GM23338 (cell line): ENCODE data around the gene GGT7. TPM values are rescaled to one million over a fixed set of nuclear protein-coding genes. Genes with fewer than 3 reads are reported as not detected.
"Not testable (repeated sequence)": the region's sequence is repeated elsewhere in the genome, so short reads cannot be mapped to it uniquely, and the experiment has no call there.

Experiments used
- ATAC-seq: fragments of 200-7000 bp; cut with Tn5 transposase; 3 replicates; pipeline ENCODE4 v1.9.1; 2020
- DNase-seq: peaks from one replicate; pipeline ENCODE4 v3.0.0-alpha.2; 2015; ENCODE audit warnings: low spot score
- H2AFZ ChIP-seq: fragments of 200-600 bp; sonication (generic); 2 replicates; pipeline ENCODE4 v1.8.0; 2016; ENCODE audit warnings: antibody characterized with exemption, mild to moderate bottlenecking, moderate library complexity
- H3F3A ChIP-seq: fragments of 200-600 bp; sonication (generic); replicated peaks from 2 replicates; pipeline ENCODE4 v1.8.0; 2017; ENCODE audit warnings: antibody characterized with exemption, mixed run types, low read depth
- H3K27ac ChIP-seq: fragments of 200-600 bp; sonication (generic); 2 replicates; pipeline ENCODE4 v1.6.1; 2016; ENCODE audit warnings: low read depth
- H3K27me3 ChIP-seq: fragments of 200-600 bp; sonication (generic); 2 replicates; pipeline ENCODE4 v1.8.0; 2016; ENCODE audit warnings: mild to moderate bottlenecking, mixed run types, moderate library complexity; ENCODE audit not compliant: insufficient read depth
- H3K36me3 ChIP-seq: fragments of 200-600 bp; sonication (generic); 2 replicates; pipeline ENCODE4 v1.8.0; 2016; ENCODE audit warnings: mild to moderate bottlenecking; ENCODE audit not compliant: insufficient read depth
- H3K4me1 ChIP-seq: fragments of 200-600 bp; sonication (generic); 2 replicates; pipeline ENCODE4 v1.8.0; 2016; ENCODE audit warnings: mild to moderate bottlenecking, moderate library complexity; ENCODE audit not compliant: insufficient read depth
- H3K4me2 ChIP-seq: fragments of 200-600 bp; sonication (generic); 2 replicates; pipeline ENCODE4 v1.7.1; 2017; ENCODE audit warnings: mixed run types
- H3K4me3 ChIP-seq: fragments of 200-600 bp; sonication (generic); 2 replicates; pipeline ENCODE4 v1.6.1; 2016; ENCODE audit warnings: mixed run types
- H3K79me2 ChIP-seq: fragments of 200-600 bp; sonication (generic); replicated peaks from 2 replicates; pipeline ENCODE4 v1.8.0; 2017; ENCODE audit warnings: mild to moderate bottlenecking; ENCODE audit not compliant: insufficient read depth
- H3K9me2 ChIP-seq: fragments of 200-600 bp; sonication (generic); 2 replicates; pipeline ENCODE4 v1.8.0; 2017; ENCODE audit not compliant: insufficient read depth
- H4K20me1 ChIP-seq: fragments of 200-600 bp; sonication (generic); replicated peaks from 2 replicates; pipeline ENCODE4 v1.8.0; 2017; ENCODE audit warnings: mild to moderate bottlenecking; ENCODE audit not compliant: insufficient read depth
- H3K27ac Mint-ChIP-seq: 2 replicates; pipeline ENCODE4 v1.8.0; 2020; ENCODE audit warnings: inconsistent platforms, mild to moderate bottlenecking, moderate library complexity, mixed read lengths
- H3K27me3 Mint-ChIP-seq: 3 replicates; pipeline ENCODE4 v1.8.0; 2022; ENCODE audit warnings: low read depth, mild to moderate bottlenecking, moderate library complexity, mixed read lengths, inconsistent platforms; ENCODE audit not compliant: insufficient read depth, poor library complexity
- H3K36me3 Mint-ChIP-seq: 3 replicates; pipeline ENCODE4 v1.8.0; 2021; ENCODE audit warnings: low read depth, mild to moderate bottlenecking, inconsistent platforms, moderate library complexity, mixed read lengths
- H3K4me1 Mint-ChIP-seq: 3 replicates; pipeline ENCODE4 v1.8.0; 2020; ENCODE audit warnings: mild to moderate bottlenecking, inconsistent platforms, mixed read lengths
- H3K4me3 Mint-ChIP-seq: 3 replicates; pipeline ENCODE4 v1.8.0; 2021; ENCODE audit warnings: moderate library complexity, mild to moderate bottlenecking, inconsistent platforms, mixed read lengths
- H3K9me3 Mint-ChIP-seq: 3 replicates; pipeline ENCODE4 v1.8.0; 2020; ENCODE audit warnings: moderate library complexity, mild to moderate bottlenecking, inconsistent platforms, mixed read lengths
- CTCF ChIP-seq, 2 experiments: fragments of 200-600 bp in 1 of 2; sonication (generic) in 1 of 2; conservative IDR thresholded peaks; 2 replicates each; pipeline versions ENCODE4 v1.5.1 to v1.6.1; 2016 to 2017; ENCODE audit warnings: antibody characterized with exemption in 2 of 2, low read depth in 2 of 2, mild to moderate bottlenecking in 2 of 2, moderate library complexity in 1 of 2
- EZH2 ChIP-seq: fragments of 200-600 bp; sonication (generic); IDR thresholded peaks from one replicate; pipeline ENCODE4 v1.8.0; 2017; ENCODE audit warnings: antibody characterized with exemption, mild to moderate bottlenecking, low read depth; ENCODE audit not compliant: unreplicated experiment
- EZH2phosphoT487 ChIP-seq: fragments of 200-600 bp; sonication (generic); IDR thresholded peaks from one replicate; pipeline ENCODE4 v1.8.1; 2018; ENCODE audit warnings: antibody characterized with exemption; ENCODE audit not compliant: unreplicated experiment
- JUNB ChIP-seq: IDR thresholded peaks from one replicate; pipeline ENCODE4 v1.6.1; 2016; ENCODE audit warnings: antibody characterized with exemption; ENCODE audit not compliant: unreplicated experiment
- NANOG ChIP-seq: IDR thresholded peaks from 2 replicates; pipeline ENCODE4 v1.6.1; 2016; ENCODE audit warnings: antibody characterized with exemption, borderline replicate concordance
- POLR2AphosphoS5 ChIP-seq: IDR thresholded peaks from 2 replicates; pipeline ENCODE4 v1.6.1; 2016; ENCODE audit warnings: antibody characterized with exemption, low read depth
- STAT1 ChIP-seq: IDR thresholded peaks from one replicate; pipeline ENCODE4 v1.6.1; 2016; ENCODE audit warnings: antibody characterized with exemption; ENCODE audit not compliant: unreplicated experiment
- ZNF114 ChIP-seq: fragments of 250-450 bp; sonication (Bioruptor Pico); IDR thresholded peaks from 2 replicates; pipeline ENCODE4 v1.5.0; 2020; ENCODE audit warnings: mild to moderate bottlenecking, moderate library complexity
- ZNF331 ChIP-seq: fragments of 250-450 bp; sonication (Bioruptor Pico); IDR thresholded peaks from 2 replicates; pipeline ENCODE4 v1.5.0; 2020; ENCODE audit warnings: low read depth, mild to moderate bottlenecking, moderate library complexity
- polyA plus RNA-seq: library from polyadenylated mRNA; unstranded; fragments of >200 nt; fragmentation: Nextera tagmentation; extraction: Ambion mirVana; gene quantifications from 2 replicates; pipeline ENCODE4 v1.2.1, GENCODE V29; 2016
- total RNA-seq: library from RNA; depleted of rRNA; stranded (reverse); fragments of >200 nt; shearing (Covaris generic); gene quantifications from 2 replicates; pipeline ENCODE4 v1.2.3, GENCODE V29; 2014
- TF ChIP-seq, protein P1 (sequence below): fragments of 250-450 bp; sonication (Bioruptor Pico); IDR thresholded peaks from 2 replicates; pipeline ENCODE4 v1.5.0; 2020; ENCODE audit warnings: mild to moderate bottlenecking, moderate library complexity
- TF ChIP-seq, protein P2 (sequence below): IDR thresholded peaks from one replicate; pipeline ENCODE4 v1.6.1; 2018; ENCODE audit warnings: antibody characterized with exemption; ENCODE audit not compliant: unreplicated experiment

GGT7 gene
- total and polyA plus RNA-seq, 2 experiments from 2014 or later = 23.6 to 24.6 TPM

DNA sequence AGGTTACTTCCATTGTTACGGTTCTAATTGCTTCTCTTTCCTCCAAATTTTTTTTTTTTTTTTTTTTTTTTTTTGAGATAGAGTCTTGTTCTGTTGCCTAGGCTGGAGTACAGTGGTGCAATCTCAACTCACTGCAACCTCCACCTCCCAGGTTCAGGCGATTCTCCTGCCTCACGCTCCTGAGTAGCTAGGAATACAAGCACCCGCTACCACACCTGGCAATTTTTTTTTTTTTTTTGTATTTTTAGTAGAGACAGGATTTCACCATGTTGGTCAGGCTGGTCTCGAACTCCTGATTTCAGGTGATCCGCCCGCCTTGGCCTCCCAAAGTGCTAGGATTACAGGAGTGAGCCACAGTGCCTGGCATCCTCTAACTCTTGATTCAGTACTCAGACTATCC lies 8.3 kb upstream of the GGT7 start:
- H4K20me1 ChIP-seq, H3K4me1 Mint-ChIP-seq, H3K36me3 Mint-ChIP-seq, H3K4me3 ChIP-seq, H3K36me3 ChIP-seq, H3K27ac Mint-ChIP-seq, H3K27ac ChIP-seq, ATAC-seq, H2AFZ ChIP-seq, H3K9me3 Mint-ChIP-seq, DNase-seq, H3K4me2 ChIP-seq, H3K4me1 ChIP-seq, H3K27me3 ChIP-seq, H3K27me3 Mint-ChIP-seq, H3F3A ChIP-seq, H3K9me2 ChIP-seq, H3K4me3 Mint-ChIP-seq: not testable (repeated sequence)
- H3K79me2 ChIP-seq = peaks cover 28% of the 10 kb centered on the region

DNA sequence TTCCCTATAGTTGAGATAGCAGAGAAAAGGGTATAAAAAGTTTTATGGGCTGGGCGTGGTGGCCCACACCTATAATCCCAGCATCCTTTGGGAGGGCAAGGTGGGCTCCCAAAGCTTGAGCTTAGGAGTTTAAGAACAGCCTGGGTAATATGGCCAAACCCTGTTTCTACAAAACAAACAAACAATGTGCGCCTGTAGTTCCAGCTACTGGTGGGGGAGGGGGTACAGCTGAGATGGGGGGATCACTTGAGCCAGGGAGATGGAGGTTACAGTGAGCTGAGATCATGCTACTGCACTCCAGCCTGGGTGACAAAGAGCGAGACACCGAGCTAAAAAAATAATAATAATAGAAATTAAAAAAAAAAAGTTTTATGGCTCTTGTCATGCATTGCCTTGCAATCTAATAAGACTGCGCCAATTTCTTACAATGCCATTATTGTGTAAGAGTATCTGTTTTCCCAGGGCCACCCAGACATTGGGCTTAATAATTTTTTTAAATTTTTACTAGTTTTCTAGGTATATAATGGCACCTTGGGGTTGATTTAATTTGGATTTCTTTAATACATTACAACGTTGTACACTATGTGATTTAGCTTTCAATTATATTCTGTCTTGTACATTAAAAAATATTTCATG lies 7.7 kb upstream of the GGT7 start:
- Mint-ChIP-seq H3K27ac (no peak overlapping the region), H3K4me1 (peaks cover 6% of the 10 kb centered on the region), H3K9me3 (no peaks in the 10 kb centered on the region), H3K4me3 (no peak overlapping the region), H3K27me3 (peaks cover 8% of the 10 kb centered on the region), H3K36me3 (no peaks in the 10 kb centered on the region; the same call in 2 of the 3 replicates)
- no peak overlapping the region for H3K4me3 ChIP-seq
- H2AFZ ChIP-seq = no peak overlapping the region
- H3K27me3 ChIP-seq = peaks cover 9% of the 10 kb centered on the region
- peaks cover 11% of the 10 kb centered on the region for H3K4me1 ChIP-seq
- no peak overlapping the region for H3K4me2 ChIP-seq
- peaks cover 28% of the 10 kb centered on the region for H3K79me2 ChIP-seq
- H4K20me1 ChIP-seq = peaks cover 10% of the 10 kb centered on the region
- no peaks in the 10 kb centered on the region for H3K9me2 ChIP-seq
- ATAC-seq (no peak), DNase-seq (no peak)
- no peaks in the 10 kb centered on the region for H3F3A ChIP-seq
- no peaks in the 10 kb centered on the region for H3K36me3 ChIP-seq
- H3K27ac ChIP-seq = no peak overlapping the region
- TF ChIP-seq EZH2 = no peak
- TF ChIP-seq ZNF331 (CRISPR knock-in tag) = no peak
- TF ChIP-seq NANOG = no peak
- no peak for TF ChIP-seq EZH2phosphoT487
- no peak for TF ChIP-seq JUNB
- no peak for TF ChIP-seq STAT1
- TF ChIP-seq ZNF114 (CRISPR knock-in tag) = no peak
- TF ChIP-seq, protein P1, sequence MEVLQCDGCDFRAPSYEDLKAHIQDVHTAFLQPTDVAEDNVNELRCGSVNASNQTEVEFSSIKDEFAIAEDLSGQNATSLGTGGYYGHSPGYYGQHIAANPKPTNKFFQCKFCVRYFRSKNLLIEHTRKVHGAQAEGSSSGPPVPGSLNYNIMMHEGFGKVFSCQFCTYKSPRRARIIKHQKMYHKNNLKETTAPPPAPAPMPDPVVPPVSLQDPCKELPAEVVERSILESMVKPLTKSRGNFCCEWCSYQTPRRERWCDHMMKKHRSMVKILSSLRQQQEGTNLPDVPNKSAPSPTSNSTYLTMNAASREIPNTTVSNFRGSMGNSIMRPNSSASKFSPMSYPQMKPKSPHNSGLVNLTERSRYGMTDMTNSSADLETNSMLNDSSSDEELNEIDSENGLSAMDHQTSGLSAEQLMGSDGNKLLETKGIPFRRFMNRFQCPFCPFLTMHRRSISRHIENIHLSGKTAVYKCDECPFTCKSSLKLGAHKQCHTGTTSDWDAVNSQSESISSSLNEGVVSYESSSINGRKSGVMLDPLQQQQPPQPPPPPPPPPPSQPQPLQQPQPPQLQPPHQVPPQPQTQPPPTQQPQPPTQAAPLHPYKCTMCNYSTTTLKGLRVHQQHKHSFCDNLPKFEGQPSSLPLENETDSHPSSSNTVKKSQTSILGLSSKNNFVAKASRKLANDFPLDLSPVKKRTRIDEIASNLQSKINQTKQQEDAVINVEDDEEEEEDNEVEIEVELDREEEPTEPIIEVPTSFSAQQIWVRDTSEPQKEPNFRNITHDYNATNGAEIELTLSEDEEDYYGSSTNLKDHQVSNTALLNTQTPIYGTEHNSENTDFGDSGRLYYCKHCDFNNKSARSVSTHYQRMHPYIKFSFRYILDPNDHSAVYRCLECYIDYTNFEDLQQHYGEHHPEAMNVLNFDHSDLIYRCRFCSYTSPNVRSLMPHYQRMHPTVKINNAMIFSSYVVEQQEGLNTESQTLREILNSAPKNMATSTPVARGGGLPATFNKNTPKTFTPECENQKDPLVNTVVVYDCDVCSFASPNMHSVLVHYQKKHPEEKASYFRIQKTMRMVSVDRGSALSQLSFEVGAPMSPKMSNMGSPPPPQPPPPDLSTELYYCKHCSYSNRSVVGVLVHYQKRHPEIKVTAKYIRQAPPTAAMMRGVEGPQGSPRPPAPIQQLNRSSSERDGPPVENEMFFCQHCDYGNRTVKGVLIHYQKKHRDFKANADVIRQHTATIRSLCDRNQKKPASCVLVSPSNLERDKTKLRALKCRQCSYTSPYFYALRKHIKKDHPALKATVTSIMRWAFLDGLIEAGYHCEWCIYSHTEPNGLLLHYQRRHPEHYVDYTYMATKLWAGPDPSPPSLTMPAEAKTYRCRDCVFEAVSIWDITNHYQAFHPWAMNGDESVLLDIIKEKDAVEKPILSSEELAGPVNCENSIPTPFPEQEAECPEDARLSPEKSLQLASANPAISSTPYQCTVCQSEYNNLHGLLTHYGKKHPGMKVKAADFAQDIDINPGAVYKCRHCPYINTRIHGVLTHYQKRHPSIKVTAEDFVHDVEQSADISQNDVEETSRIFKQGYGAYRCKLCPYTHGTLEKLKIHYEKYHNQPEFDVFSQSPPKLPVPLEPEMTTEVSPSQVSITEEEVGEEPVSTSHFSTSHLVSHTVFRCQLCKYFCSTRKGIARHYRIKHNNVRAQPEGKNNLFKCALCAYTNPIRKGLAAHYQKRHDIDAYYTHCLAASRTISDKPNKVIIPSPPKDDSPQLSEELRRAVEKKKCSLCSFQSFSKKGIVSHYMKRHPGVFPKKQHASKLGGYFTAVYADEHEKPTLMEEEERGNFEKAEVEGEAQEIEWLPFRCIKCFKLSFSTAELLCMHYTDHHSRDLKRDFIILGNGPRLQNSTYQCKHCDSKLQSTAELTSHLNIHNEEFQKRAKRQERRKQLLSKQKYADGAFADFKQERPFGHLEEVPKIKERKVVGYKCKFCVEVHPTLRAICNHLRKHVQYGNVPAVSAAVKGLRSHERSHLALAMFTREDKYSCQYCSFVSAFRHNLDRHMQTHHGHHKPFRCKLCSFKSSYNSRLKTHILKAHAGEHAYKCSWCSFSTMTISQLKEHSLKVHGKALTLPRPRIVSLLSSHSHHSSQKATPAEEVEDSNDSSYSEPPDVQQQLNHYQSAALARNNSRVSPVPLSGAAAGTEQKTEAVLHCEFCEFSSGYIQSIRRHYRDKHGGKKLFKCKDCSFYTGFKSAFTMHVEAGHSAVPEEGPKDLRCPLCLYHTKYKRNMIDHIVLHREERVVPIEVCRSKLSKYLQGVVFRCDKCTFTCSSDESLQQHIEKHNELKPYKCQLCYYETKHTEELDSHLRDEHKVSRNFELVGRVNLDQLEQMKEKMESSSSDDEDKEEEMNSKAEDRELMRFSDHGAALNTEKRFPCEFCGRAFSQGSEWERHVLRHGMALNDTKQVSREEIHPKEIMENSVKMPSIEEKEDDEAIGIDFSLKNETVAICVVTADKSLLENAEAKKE (CRISPR knock-in tag) = no peak
- TF ChIP-seq POLR2AphosphoS5 = no peak
- TF ChIP-seq CTCF (conservative IDR thresholded peaks at IDR 0.05; ENCODE audit: low read depth in 2 of 2) = no peak
- TF ChIP-seq, protein P2, sequence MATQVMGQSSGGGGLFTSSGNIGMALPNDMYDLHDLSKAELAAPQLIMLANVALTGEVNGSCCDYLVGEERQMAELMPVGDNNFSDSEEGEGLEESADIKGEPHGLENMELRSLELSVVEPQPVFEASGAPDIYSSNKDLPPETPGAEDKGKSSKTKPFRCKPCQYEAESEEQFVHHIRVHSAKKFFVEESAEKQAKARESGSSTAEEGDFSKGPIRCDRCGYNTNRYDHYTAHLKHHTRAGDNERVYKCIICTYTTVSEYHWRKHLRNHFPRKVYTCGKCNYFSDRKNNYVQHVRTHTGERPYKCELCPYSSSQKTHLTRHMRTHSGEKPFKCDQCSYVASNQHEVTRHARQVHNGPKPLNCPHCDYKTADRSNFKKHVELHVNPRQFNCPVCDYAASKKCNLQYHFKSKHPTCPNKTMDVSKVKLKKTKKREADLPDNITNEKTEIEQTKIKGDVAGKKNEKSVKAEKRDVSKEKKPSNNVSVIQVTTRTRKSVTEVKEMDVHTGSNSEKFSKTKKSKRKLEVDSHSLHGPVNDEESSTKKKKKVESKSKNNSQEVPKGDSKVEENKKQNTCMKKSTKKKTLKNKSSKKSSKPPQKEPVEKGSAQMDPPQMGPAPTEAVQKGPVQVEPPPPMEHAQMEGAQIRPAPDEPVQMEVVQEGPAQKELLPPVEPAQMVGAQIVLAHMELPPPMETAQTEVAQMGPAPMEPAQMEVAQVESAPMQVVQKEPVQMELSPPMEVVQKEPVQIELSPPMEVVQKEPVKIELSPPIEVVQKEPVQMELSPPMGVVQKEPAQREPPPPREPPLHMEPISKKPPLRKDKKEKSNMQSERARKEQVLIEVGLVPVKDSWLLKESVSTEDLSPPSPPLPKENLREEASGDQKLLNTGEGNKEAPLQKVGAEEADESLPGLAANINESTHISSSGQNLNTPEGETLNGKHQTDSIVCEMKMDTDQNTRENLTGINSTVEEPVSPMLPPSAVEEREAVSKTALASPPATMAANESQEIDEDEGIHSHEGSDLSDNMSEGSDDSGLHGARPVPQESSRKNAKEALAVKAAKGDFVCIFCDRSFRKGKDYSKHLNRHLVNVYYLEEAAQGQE = no peak
